ENCODE data around the gene CBX5. TPM values are rescaled to one million over a fixed set of nuclear protein-coding genes. Genes with fewer than 3 reads are reported as not detected.

The CBX5 gene
- total RNA-seq, 4 donors from 2014 or later, result 20.5 to 133 (median 50.1) TPM

- Histone ChIP-seq H3K9me3 (no peaks in the 10 kb centered on the region), H3K4me1 (no peaks in the 10 kb centered on the region), H3K4me3 (no peak overlapping the region), H3K27ac (no peak overlapping the region), H3K27me3 (no peaks in the 10 kb centered on the region), H3K36me3 (no peaks in the 10 kb centered on the region)
- no peak for DNase-seq
- intact Hi-C loops (cut with DNase I; ENCODE audit: low total_unique reads), result loop anchor here (10.0 kb wide), 1 partner anchor 72 kb away; the partner anchor contains the start of gene GPR84
- TF ChIP-seq CTCF (IDR thresholded peaks at IDR 0.05), result no peak
Observed at GRCh38 chr12:54292931-54293241, 13.0 kb upstream of the CBX5 start.

- no peak overlapping the region for H3K27ac ChIP-seq
- intact Hi-C loops (cut with DNase I; ENCODE audit: low total_unique reads), result loop anchor here (10.0 kb wide), 1 partner anchor 72 kb away; the partner anchor contains the start of gene GPR84
- TF ChIP-seq CTCF (IDR thresholded peaks at IDR 0.05) (no peak), POLR2A (IDR thresholded peaks at IDR 0.05) (no peak)
- no peaks in the 10 kb centered on the region for H3K27me3 ChIP-seq
- no peak overlapping the region for H3K4me3 ChIP-seq
- H3K9me3 ChIP-seq, result no peaks in the 10 kb centered on the region
- no peaks in the 10 kb centered on the region for H3K4me1 ChIP-seq
- no peaks in the 10 kb centered on the region for H3K36me3 ChIP-seq
- DNase-seq, result no peak
Observed at GRCh38 chr12:54292083-54292930, 12.4 kb upstream of the CBX5 start.

GRCh38 chr12:54287261-54288157, 7.6 kb upstream of the CBX5 start:
- Histone ChIP-seq H3K4me3 (no peak overlapping the region), H3K27ac (no peak overlapping the region), H3K9me3 (no peaks in the 10 kb centered on the region), H3K36me3 (no peaks in the 10 kb centered on the region), H3K4me1 (peaks cover 7 to 13% of the 10 kb centered on the region in 2 donors), H3K27me3 (no peaks in the 10 kb centered on the region)
- no peak for DNase-seq
- no peak for TF ChIP-seq POLR2A (IDR thresholded peaks at IDR 0.05)
- intact Hi-C loops (cut with DNase I; ENCODE audit: low total_unique reads), result no loop called here

GRCh38 chr12:54286042-54287030, 6.4 kb upstream of the CBX5 start:
- DNase-seq, result no peak
- H3K9me3 ChIP-seq, result no peaks in the 10 kb centered on the region
- intact Hi-C loops (cut with DNase I; ENCODE audit: low total_unique reads), result no loop called here
- H3K27me3 ChIP-seq, result no peaks in the 10 kb centered on the region
- H3K4me1 ChIP-seq, result peaks cover 12 to 13% of the 10 kb centered on the region in 2 donors
- H3K4me3 ChIP-seq, result no peak overlapping the region
- H3K36me3 ChIP-seq, result no peaks in the 10 kb centered on the region
- TF ChIP-seq POLR2A (IDR thresholded peaks at IDR 0.05) (no peak), CTCF (IDR thresholded peaks at IDR 0.05) (no peak)
- H3K27ac ChIP-seq, result no peak overlapping the region
